BJ (cell line): ENCODE measurements around the gene ZFYVE19. TPM values are rescaled to one million over a fixed set of nuclear protein-coding genes. Genes with fewer than 3 reads are reported as not detected.

Experiments used
- CTCF ChIA-PET: fragments of 350-600 bp; formaldehyde crosslinking; extraction: SDS; loops from one replicate; lab custom pipeline; 2021; ENCODE audit warnings: antibody characterized with exemption, inconsistent platforms; lab: Yijun Ruan, JAX
- POLR2A ChIA-PET: fragments of 300-600 bp; sonication (Branson Sonifier 250); formaldehyde crosslinking; extraction: SDS; loops from one replicate; lab custom pipeline; 2021; ENCODE audit warnings: antibody characterized with exemption; lab: Charles Lee
- DNase-seq: peaks from one replicate; pipeline ENCODE4 v3.0.0-alpha.2; 2011; ENCODE audit warnings: low read depth
- H3K27me3 ChIP-seq: 2 replicates; pipeline ENCODE4 v1.6.0; 2011; ENCODE audit warnings: low read length; ENCODE audit not compliant: control insufficient read depth, insufficient read depth
- H3K36me3 ChIP-seq: 2 replicates; pipeline ENCODE4 v1.5.1; 2011; ENCODE audit warnings: low read length; ENCODE audit not compliant: control insufficient read depth, insufficient read depth
- H3K4me3 ChIP-seq: 2 replicates; pipeline ENCODE4 v1.5.1; 2011; ENCODE audit warnings: low read depth, mild to moderate bottlenecking, control low read depth, low read length
- CTCF ChIP-seq: IDR thresholded peaks from 2 replicates; pipeline ENCODE4 v1.5.1; 2011; ENCODE audit warnings: low read depth, mild to moderate bottlenecking, control low read depth, inconsistent platforms, low read length, moderate library complexity; ENCODE audit not compliant: insufficient read depth
- polyA minus RNA-seq: library from RNA; depleted of rRNA, polyadenylated mRNA; stranded (reverse); fragments of >200 nt; gene quantifications from 2 replicates; pipeline ENCODE4 v1.2.3, GENCODE V29; 2011; rRNA and poly(A)+ RNA removed
- polyA plus RNA-seq: library from polyadenylated mRNA; depleted of rRNA; stranded (reverse); fragments of >200 nt; gene quantifications from 2 replicates; pipeline ENCODE4 v1.2.3, GENCODE V29; 2011; rRNA removed

Gene ZFYVE19, protein sequence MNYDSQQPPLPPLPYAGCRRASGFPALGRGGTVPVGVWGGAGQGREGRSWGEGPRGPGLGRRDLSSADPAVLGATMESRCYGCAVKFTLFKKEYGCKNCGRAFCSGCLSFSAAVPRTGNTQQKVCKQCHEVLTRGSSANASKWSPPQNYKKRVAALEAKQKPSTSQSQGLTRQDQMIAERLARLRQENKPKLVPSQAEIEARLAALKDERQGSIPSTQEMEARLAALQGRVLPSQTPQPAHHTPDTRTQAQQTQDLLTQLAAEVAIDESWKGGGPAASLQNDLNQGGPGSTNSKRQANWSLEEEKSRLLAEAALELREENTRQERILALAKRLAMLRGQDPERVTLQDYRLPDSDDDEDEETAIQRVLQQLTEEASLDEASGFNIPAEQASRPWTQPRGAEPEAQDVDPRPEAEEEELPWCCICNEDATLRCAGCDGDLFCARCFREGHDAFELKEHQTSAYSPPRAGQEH
- polyA plus RNA-seq (22.6 and 31.9 TPM in 2 replicates), polyA minus RNA-seq (13.2 and 20.4 TPM in 2 replicates)

- CTCF ChIA-PET, result interaction anchor here (0.8 to 1.9 kb wide), 6 partner anchors 16 to 356 kb away, joined by 3 to 12 read pairs (median 4); partner anchors contain the start of gene VPS18
- no peak for TF ChIP-seq CTCF
- peaks cover 3% of the 10 kb centered on the region for H3K36me3 ChIP-seq
- peak; percentile 90 for DNase-seq
- no peaks in the 10 kb centered on the region for H3K27me3 ChIP-seq
- H3K4me3 ChIP-seq, result peak within 1 kb of the TSS; percentile 71
- POLR2A ChIA-PET, result no interaction called here
These were observed at the start of gene ZFYVE19, which contains the start of gene DNAJC17 for GRCh38 chr15:40807028-40807887. Gene ZFYVE19, plus strand, starts transcription at chr15:40807089. Its CDS starts 501 bp downstream, at chr15:40807590. Gene DNAJC17, minus strand, starts transcription at chr15:40807473. Its CDS starts 27 bp downstream, at chr15:40807446.

- ChIA-PET CTCF (no interaction called here), POLR2A (no interaction called here)
These were observed 46.9 kb upstream of the ZFYVE19 start for GRCh38 chr15:40759961-40760360.

DNA sequence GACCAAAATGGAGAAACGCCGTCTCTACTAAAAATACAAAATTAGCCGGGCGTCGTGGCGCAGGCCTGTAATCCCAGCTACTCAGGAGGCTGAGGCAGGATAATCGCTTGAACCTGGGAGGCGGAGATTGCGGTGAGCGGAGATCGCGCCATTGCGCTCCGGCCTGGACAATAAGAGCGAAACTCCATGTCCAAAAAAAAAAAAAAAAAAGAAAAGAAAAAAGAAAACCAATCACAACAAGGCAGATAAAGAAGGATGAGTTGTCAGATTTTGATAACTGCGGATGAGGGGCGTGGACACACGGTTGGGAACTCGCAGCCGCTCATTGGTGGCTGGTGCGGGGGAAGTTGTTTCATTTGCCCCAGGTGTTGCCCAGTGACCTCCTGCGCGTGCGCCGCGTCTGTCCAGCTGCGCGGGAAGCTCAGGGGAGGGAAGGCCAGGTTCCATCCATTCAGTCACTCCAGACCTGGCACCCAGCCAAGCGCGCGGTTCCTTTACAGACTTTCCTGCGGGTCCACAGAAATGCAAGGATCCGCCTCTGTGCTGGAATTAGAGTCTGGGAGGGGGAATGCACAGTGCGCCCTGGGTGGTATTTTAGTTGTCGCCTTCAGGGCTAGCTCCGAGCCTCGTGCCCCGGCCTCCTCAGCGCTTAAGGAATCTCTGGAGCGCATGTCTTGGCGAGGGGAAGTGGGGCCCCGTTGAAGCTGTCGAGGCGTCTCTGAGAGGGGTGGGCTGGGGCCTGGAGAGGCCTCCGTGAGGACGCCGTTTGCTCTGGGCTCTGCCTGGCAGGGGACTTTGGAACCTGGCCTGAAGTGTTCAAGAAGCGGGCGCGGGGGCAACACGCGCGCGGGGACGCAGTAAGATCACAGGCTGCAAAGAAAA is 43.7 kb upstream of the ZFYVE19 start:
- H3K4me3 ChIP-seq, result peak overlapping the region; percentile 54
- ChIA-PET CTCF (interaction anchor here (0.9 to 1.9 kb wide), 5 partner anchors 16 to 131 kb away, joined by 3 to 7 read pairs (median 3); partner anchors contain the start of genes SPINT1 and VPS18), POLR2A (interaction anchor here (0.6 kb wide), 1 partner anchor 174 kb away, joined by 4 read pairs; no protein-coding TSS in a partner anchor)
- no peak for TF ChIP-seq CTCF
- no peak for DNase-seq
- peaks cover 1% of the 10 kb centered on the region; the same call in 1 of the 2 replicates for H3K36me3 ChIP-seq
- peaks cover 1% of the 10 kb centered on the region; the same call in 1 of the 2 replicates for H3K27me3 ChIP-seq

More at GRCh38 chr15:40759961-40760360, 46.9 kb upstream of the ZFYVE19 start:
- H3K36me3 ChIP-seq, result no peaks in the 10 kb centered on the region
- TF ChIP-seq CTCF, result no peak
- H3K27me3 ChIP-seq, result peaks cover 1% of the 10 kb centered on the region; the same call in 1 of the 2 replicates
- no peak for DNase-seq
- H3K4me3 ChIP-seq, result no peak overlapping the region

DNA sequence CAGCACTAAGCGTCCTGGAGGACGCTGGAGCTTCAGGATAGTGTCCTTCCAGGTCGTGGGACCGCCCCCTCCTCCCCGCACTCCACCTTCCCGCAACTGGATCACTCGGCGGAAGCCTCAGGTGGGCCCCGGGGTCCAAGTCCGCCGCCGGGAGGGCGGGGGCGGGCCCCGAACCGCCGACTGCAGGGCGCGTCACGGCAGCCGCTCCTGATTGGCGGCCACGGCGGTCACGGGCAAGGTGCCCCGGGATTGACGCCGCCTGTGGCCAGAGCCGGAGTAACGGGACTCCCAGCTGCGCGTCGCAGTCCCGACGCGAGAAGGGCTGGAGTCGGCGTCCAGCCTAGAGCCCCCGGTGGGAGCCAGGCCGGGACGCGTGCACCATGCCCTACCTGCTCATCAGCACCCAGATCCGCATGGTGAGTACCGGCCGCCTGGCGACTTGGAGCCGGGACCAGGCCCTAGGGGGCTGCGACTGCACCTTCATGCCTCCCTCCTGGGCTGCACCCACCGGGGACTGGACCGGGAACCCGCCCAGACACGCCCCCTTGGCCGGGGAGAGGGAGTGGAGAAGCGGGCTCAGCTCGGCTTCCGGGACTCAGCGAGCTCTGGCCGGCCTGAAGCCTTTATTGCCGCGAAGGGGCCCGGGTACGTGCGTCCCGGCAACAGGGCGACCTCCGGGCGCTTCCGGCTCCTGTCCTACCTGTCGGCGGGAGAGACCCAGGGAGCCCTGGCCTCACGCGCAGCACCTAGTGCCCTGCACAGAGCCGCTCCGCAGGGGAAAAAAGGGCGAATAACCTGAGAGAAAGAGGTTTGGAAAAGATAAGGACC is 42.9 kb upstream of the ZFYVE19 start, which contains the start of gene GCHFR:
GCHFR (plus strand) TSS at position 268 of the 828 bp plus-strand sequence; CDS start at position 381, 113 bp downstream.
- no peak for DNase-seq
- TF ChIP-seq CTCF, result peak; percentile 33
- POLR2A ChIA-PET, result interaction anchor here (0.6 kb wide), 1 partner anchor 174 kb away, joined by 4 read pairs; no protein-coding TSS in a partner anchor
- Histone ChIP-seq H3K36me3 (peaks cover 1% of the 10 kb centered on the region; the same call in 1 of the 2 replicates), H3K27me3 (peaks cover 1% of the 10 kb centered on the region; the same call in 1 of the 2 replicates), H3K4me3 (peak within 1 kb of the TSS; percentile 54)
- CTCF ChIA-PET, result interaction anchor here (0.7 to 1.9 kb wide), 8 partner anchors 13 to 130 kb away, joined by 3 to 7 read pairs (median 3); partner anchors contain the start of genes SPINT1 and VPS18
